Upper lobe of left lung (tissue), 6 donors: Measurements from ENCODE around the gene MAN2A2. TPM values are rescaled to one million over a fixed set of nuclear protein-coding genes. Genes with fewer than 3 reads are reported as not detected.

Experiments
- ATAC-seq, 2 donors: fragments of 200-7000 bp; cut with Tn5 transposase; one replicate each; pipeline ENCODE4 v1.9.1; 2022; ENCODE audit warnings: mild to moderate bottlenecking in 2 of 2, moderate library complexity in 2 of 2; ENCODE audit not compliant: low FRiP score in 2 of 2
- DNase-seq, 2 donors: peaks; one replicate each; pipeline ENCODE4 v3.0.0-alpha.2; 2019 to 2020
- H3K27ac ChIP-seq, 4 donors: fragments of 200-600 bp; sonication (generic); one replicate each; pipeline ENCODE4 v1.5.1; 2016 to 2019
- H3K27me3 ChIP-seq, 4 donors: fragments of 200-600 bp; sonication (generic); one replicate each; pipeline ENCODE4 v1.5.1; 2017 to 2019
- H3K36me3 ChIP-seq, 4 donors: fragments of 200-600 bp; sonication (generic); one replicate each; pipeline ENCODE4 v1.5.1; 2016 to 2019
- H3K4me1 ChIP-seq, 4 donors: fragments of 200-600 bp; sonication (generic); one replicate each; pipeline ENCODE4 v1.5.1; 2018 to 2019
- H3K4me3 ChIP-seq, 4 donors: fragments of 200-600 bp; sonication (generic); one replicate each; pipeline ENCODE4 v1.5.1; 2017 to 2019; ENCODE audit warnings: mild to moderate bottlenecking in 2 of 4, moderate library complexity in 1 of 4
- H3K9me3 ChIP-seq, 4 donors: fragments of 200-600 bp; sonication (generic); one replicate each; pipeline ENCODE4 v1.5.1; 2018 to 2019
- CTCF ChIP-seq, 6 experiments: fragments of 450-650 bp in 4 of 6; fragments of 200-600 bp in 2 of 6; sonication (generic) in 2 of 6; IDR thresholded peaks; one replicate each; pipeline ENCODE4 v1.5.1; 2016 to 2019; ENCODE audit warnings: antibody characterized with exemption in 6 of 6
- EP300 ChIP-seq, 4 donors: sonication (generic); formaldehyde crosslinking; IDR thresholded peaks; one replicate each; pipeline ENCODE4 v1.5.1; 2017; ENCODE audit warnings: antibody characterized with exemption in 4 of 4, control low read depth in 2 of 4
- POLR2A ChIP-seq, 4 donors: fragments of 450-650 bp; IDR thresholded peaks; one replicate each; pipeline ENCODE4 v1.5.1; 2016 to 2017; ENCODE audit warnings: antibody characterized with exemption in 4 of 4, mild to moderate bottlenecking in 2 of 4
- POLR2AphosphoS5 ChIP-seq, 2 donors: sonication (generic); formaldehyde crosslinking; IDR thresholded peaks; one replicate each; pipeline ENCODE4 v1.5.1; 2017; ENCODE audit warnings: antibody characterized with exemption in 2 of 2
- WGBS, 2 donors: methylation state at CpG; one replicate each; pipeline ENCODE4 v1.1.5; 2017 to 2018; 5-methylcytosine and 5-hydroxymethylcytosine counted together
- small RNA-seq, 4 donors: library from RNA; depleted of rRNA; stranded (forward); fragments of <200 nt; gene quantifications; one replicate each; pipeline ENCODE3, GENCODE V24; 2016
- total RNA-seq, 6 donors: library from RNA; depleted of rRNA in 4 of 6; stranded (reverse); fragments of >200 nt in 4 of 6; gene quantifications; one replicate each; pipeline versions ENCODE4 v1.1.0 to v1.2.1, GENCODE V29; 2016 to 2021
- donor health status: DM: no; HTN: no; CAD: no; lungs with moderate emphysema.
- donor health status: DM: no; HTN: yes; CAD: no; lungs with severe emphysema.

MAN2A2 gene
- total RNA-seq, 6 donors from 2014 or later: 36.8 to 219 (median 90.1) TPM

GRCh38 chr15:90967206-90967605, 64.1 kb downstream of the MAN2A2 start:
- no peak overlapping the region for H3K27ac ChIP-seq
- H3K4me1 ChIP-seq: no peaks in the 10 kb centered on the region
- TF ChIP-seq POLR2A (IDR thresholded peaks at IDR 0.05): no peak
- TF ChIP-seq CTCF (IDR thresholded peaks at IDR 0.05): no peak
- TF ChIP-seq POLR2AphosphoS5 (IDR thresholded peaks at IDR 0.05): no peak
- TF ChIP-seq EP300 (IDR thresholded peaks at IDR 0.05): no peak
- DNase-seq: no peak
- no peak overlapping the region for H3K4me3 ChIP-seq
- H3K9me3 ChIP-seq: no peaks in the 10 kb centered on the region
- H3K27me3 ChIP-seq: no peaks in the 10 kb centered on the region
- no peak for ATAC-seq
- WGBS, 2 donors: 95 to 96% methylated on average over 5 of the region's 5 CpGs
- peaks cover 0 to 22% (median 13%) of the 10 kb centered on the region in 4 donors for H3K36me3 ChIP-seq

GRCh38 chr15:90968434-90968833, 65.3 kb downstream of the MAN2A2 start:
- H3K9me3 ChIP-seq: no peaks in the 10 kb centered on the region
- TF ChIP-seq POLR2A (IDR thresholded peaks at IDR 0.05) (no peak), POLR2AphosphoS5 (IDR thresholded peaks at IDR 0.05) (no peak), CTCF (IDR thresholded peaks at IDR 0.05) (no peak), EP300 (IDR thresholded peaks at IDR 0.05) (no peak)
- H3K4me3 ChIP-seq: no peak overlapping the region
- no peak overlapping the region for H3K27ac ChIP-seq
- peaks cover 0 to 19% (median 10%) of the 10 kb centered on the region in 4 donors for H3K36me3 ChIP-seq
- no peaks in the 10 kb centered on the region for H3K27me3 ChIP-seq
- no peaks in the 10 kb centered on the region for H3K4me1 ChIP-seq
- ATAC-seq (no peak), DNase-seq (no peak)
- WGBS, 2 donors: 89 to 94% methylated on average over 1 of the region's 1 CpG

GRCh38 chr15:90970274-90970673, 67.2 kb downstream of the MAN2A2 start:
- no peak overlapping the region for H3K4me3 ChIP-seq
- no peak overlapping the region for H3K27ac ChIP-seq
- ATAC-seq (no peak), DNase-seq (no peak)
- peaks cover 0 to 23% (median 20%) of the 10 kb centered on the region in 4 donors for H3K36me3 ChIP-seq
- no peak for TF ChIP-seq POLR2A (IDR thresholded peaks at IDR 0.05)
- no peak for TF ChIP-seq POLR2AphosphoS5 (IDR thresholded peaks at IDR 0.05)
- TF ChIP-seq EP300 (IDR thresholded peaks at IDR 0.05): no peak
- no peak for TF ChIP-seq CTCF (IDR thresholded peaks at IDR 0.05)
- no peaks in the 10 kb centered on the region for H3K4me1 ChIP-seq
- no peaks in the 10 kb centered on the region for H3K9me3 ChIP-seq
- no peaks in the 10 kb centered on the region for H3K27me3 ChIP-seq
- WGBS, 2 donors: 97% methylated on average over 5 to 7 of the region's 7 CpGs

- H3K36me3 ChIP-seq: peaks cover 0 to 20% (median 15%) of the 10 kb centered on the region in 4 donors
Measured at GRCh38 chr15:90972133-90972532, 69.0 kb downstream of the MAN2A2 start.

More at GRCh38 chr15:90972133-90972532, 69.0 kb downstream of the MAN2A2 start:
- DNase-seq: no peak
- Histone ChIP-seq H3K4me3 (no peak overlapping the region), H3K27me3 (no peaks in the 10 kb centered on the region), H3K27ac (no peak overlapping the region), H3K9me3 (no peaks in the 10 kb centered on the region), H3K4me1 (no peaks in the 10 kb centered on the region)
- ATAC-seq: no peak
- WGBS, 2 donors: 86 to 94% methylated on average over 5 of the region's 5 CpGs
- TF ChIP-seq EP300 (IDR thresholded peaks at IDR 0.05) (no peak), POLR2AphosphoS5 (IDR thresholded peaks at IDR 0.05) (no peak), POLR2A (IDR thresholded peaks at IDR 0.05) (no peak), CTCF (IDR thresholded peaks at IDR 0.05) (no peak)

Small RNA genes lying within 50 kb of the gene (small RNA-seq; reads per million reads assigned to genes)
- 0 reads per million in 4 donors for gene RN7SL363P

Other genes starting within 250 kb of the MAN2A2 start
- 10 to 100 TPM in 1 of 6 donors, 1 to 10 TPM in 3, under 1 TPM in 2; 0.76 to 31.4 (median 2.6) TPM for gene BLM, start 186.0 kb upstream of the MAN2A2 start, total RNA-seq
- gene FURIN, start 34.7 kb upstream of the MAN2A2 start, total RNA-seq: 100 to 1,000 TPM in 4 of 6 donors, 10 to 100 TPM in 2; 59.0 to 150 (median 108) TPM
- 100 to 1,000 TPM in 2 of 6 donors, 10 to 100 TPM in 4; 33.4 to 144 (median 68.3) TPM for gene FES, start 18.8 kb upstream of the MAN2A2 start, total RNA-seq
- 10 to 100 TPM in 5 of 6 donors, 1 to 10 TPM in 1; 5.0 to 19.3 (median 12.5) TPM for gene HDDC3, start 29.2 kb downstream of the MAN2A2 start, total RNA-seq
- 100 to 1,000 TPM in 1 of 6 donors, 10 to 100 TPM in 5; 40.7 to 108 (median 61.9) TPM for gene UNC45A, start 32.0 kb downstream of the MAN2A2 start, total RNA-seq
- 10 to 100 TPM in 2 of 6 donors, 1 to 10 TPM in 4; 3.8 to 21.0 (median 9.4) TPM for gene RCCD1, start 51.6 kb downstream of the MAN2A2 start, total RNA-seq
- gene PRC1, start 91.2 kb downstream of the MAN2A2 start, total RNA-seq: 10 to 100 TPM in 3 of 6 donors, 1 to 10 TPM in 3; 4.1 to 20.0 (median 10.7) TPM
- gene VPS33B, start 119.3 kb downstream of the MAN2A2 start, total RNA-seq: 10 to 100 TPM in 4 of 6 donors, 1 to 10 TPM in 2; 9.2 to 20.2 (median 14.8) TPM
- gene SV2B, start 197.0 kb downstream of the MAN2A2 start, total RNA-seq: 1 to 10 TPM in 1 of 6 donors, under 1 TPM in 3, not detected in 2; 0.40 to 1.4 (median 0.62) TPM